Neural cell (in vitro differentiated cells): ENCODE results near the gene HOPX.
"Not testable (repeated sequence)": the region's sequence is repeated elsewhere in the genome, so short reads cannot be mapped to it uniquely, and the experiment has no call there.

Experiments
- CTCF ChIP-seq: fragments of 450-650 bp; IDR thresholded peaks from 2 replicates; pipeline ENCODE4 v1.5.1; 2014; ENCODE audit warnings: antibody characterized with exemption, mild to moderate bottlenecking, moderate library complexity; ENCODE audit not compliant: poor library complexity, severe bottlenecking
- EP300 ChIP-seq: fragments of 450-650 bp; conservative IDR thresholded peaks from 2 replicates; pipeline ENCODE4 v1.6.1; 2014; ENCODE audit warnings: antibody characterized with exemption, mild to moderate bottlenecking, moderate library complexity; ENCODE audit not compliant: poor library complexity, severe bottlenecking
- EZH2 ChIP-seq: fragments of 200-600, 300-800 bp; shearing (Covaris generic), sonication (generic); IDR thresholded peaks from 2 replicates; pipeline ENCODE4 v1.6.1; 2014; ENCODE audit warnings: antibody characterized with exemption, low read length, borderline replicate concordance, mild to moderate bottlenecking; ENCODE audit not compliant: insufficient read depth, poor library complexity, severe bottlenecking
- RAD21 ChIP-seq: fragments of 450-650 bp; conservative IDR thresholded peaks from 2 replicates; pipeline ENCODE4 v1.6.1; 2014; ENCODE audit warnings: antibody characterized with exemption, mild to moderate bottlenecking, moderate library complexity
- SMC3 ChIP-seq: fragments of 450-650 bp; conservative IDR thresholded peaks from 2 replicates; pipeline ENCODE4 v1.6.1; 2014; ENCODE audit warnings: antibody characterized with exemption, mild to moderate bottlenecking, moderate library complexity; ENCODE audit not compliant: poor library complexity

- not testable (repeated sequence) for TF ChIP-seq EZH2, CTCF, RAD21, EP300, SMC3
Measured at GRCh38 chr4:56726593-56726992, 45.5 kb upstream of the HOPX start.
